BE2C (cell line): Measurements from ENCODE around the gene PIP4P1.

Source experiments
- DNase-seq: peaks from one replicate; pipeline ENCODE4 v3.0.0-alpha.2; 2020
- H3K27me3 ChIP-seq: fragments of 250-450 bp; sonication (Bioruptor Pico); 2 replicates; pipeline ENCODE4 v1.5.1; 2020; ENCODE audit warnings: mild to moderate bottlenecking
- H3K36me3 ChIP-seq: fragments of 250-450 bp; sonication (Bioruptor Pico); 2 replicates; pipeline ENCODE4 v1.5.1; 2020; ENCODE audit warnings: mild to moderate bottlenecking
- H3K4me1 ChIP-seq: fragments of 250-450 bp; sonication (Bioruptor Pico); 2 replicates; pipeline ENCODE4 v1.5.1; 2020
- H3K4me3 ChIP-seq: 2 replicates; pipeline ENCODE4 v1.5.1; 2011; ENCODE audit warnings: low read depth, low read length
- H3K9me3 ChIP-seq: fragments of 250-450 bp; sonication (Bioruptor Pico); 2 replicates; pipeline ENCODE4 v1.5.1; 2020
- CTCF ChIP-seq: IDR thresholded peaks from 2 replicates; pipeline ENCODE4 v1.5.1; 2012; ENCODE audit warnings: mild to moderate bottlenecking, low read depth, low read length

PIP4P1 gene

GRCh38 chr14:20499881-20500280 lies 38.6 kb upstream of the PIP4P1 start:
- Histone ChIP-seq H3K4me1 (no peaks in the 10 kb centered on the region), H3K27me3 (peaks cover 5% of the 10 kb centered on the region; the same call in 1 of the 2 replicates), H3K36me3 (no peaks in the 10 kb centered on the region), H3K4me3 (no peak overlapping the region), H3K9me3 (no peaks in the 10 kb centered on the region)
- no peak for TF ChIP-seq CTCF
- no peak for DNase-seq

DNA sequence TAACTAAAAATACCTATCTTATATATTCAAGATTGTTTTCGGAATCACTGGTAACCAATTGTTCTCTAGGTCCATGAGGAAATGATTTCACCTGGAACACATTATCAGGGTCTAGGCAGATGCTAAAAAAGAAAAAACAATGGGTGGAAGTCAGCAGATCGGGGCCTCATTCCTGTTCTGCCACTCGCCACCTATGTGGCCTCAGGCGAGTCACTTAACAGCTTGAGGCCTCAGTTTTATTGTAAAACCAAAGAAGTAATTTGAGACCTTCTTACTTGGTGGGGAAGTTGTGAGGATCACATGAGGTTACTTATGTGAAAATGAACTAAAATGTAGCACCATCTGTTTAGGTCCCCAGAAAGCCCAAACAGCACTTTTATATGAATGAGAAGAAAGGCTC lies 37.9 kb upstream of the PIP4P1 start:
- Histone ChIP-seq H3K27me3 (peaks cover 5% of the 10 kb centered on the region; the same call in 1 of the 2 replicates), H3K9me3 (no peaks in the 10 kb centered on the region), H3K4me1 (no peaks in the 10 kb centered on the region), H3K4me3 (no peak overlapping the region), H3K36me3 (no peaks in the 10 kb centered on the region)
- DNase-seq: no peak
- no peak for TF ChIP-seq CTCF

DNA sequence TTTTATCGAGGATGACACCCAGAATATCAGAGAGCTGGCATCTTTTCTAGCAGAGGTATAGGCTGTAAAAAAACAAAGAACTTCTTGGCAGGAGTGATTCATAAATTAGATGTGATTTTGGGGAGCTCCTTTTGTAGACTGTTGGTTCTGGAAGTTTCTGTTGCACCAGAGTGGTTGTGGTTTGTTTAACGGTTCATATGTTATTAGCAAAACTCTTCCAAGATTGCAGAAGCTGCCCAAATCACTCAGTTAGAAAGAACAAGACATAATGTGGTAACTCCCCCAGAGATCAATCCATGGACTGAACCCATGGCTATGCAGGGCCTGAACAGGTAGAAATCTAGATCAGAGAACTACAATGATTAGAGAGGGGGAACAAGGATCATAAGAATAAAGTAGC lies 37.4 kb upstream of the PIP4P1 start:
- no peak for DNase-seq
- Histone ChIP-seq H3K36me3 (no peaks in the 10 kb centered on the region), H3K9me3 (no peaks in the 10 kb centered on the region), H3K4me1 (no peaks in the 10 kb centered on the region), H3K4me3 (no peak overlapping the region), H3K27me3 (peaks cover 7% of the 10 kb centered on the region)
- TF ChIP-seq CTCF: no peak

DNA sequence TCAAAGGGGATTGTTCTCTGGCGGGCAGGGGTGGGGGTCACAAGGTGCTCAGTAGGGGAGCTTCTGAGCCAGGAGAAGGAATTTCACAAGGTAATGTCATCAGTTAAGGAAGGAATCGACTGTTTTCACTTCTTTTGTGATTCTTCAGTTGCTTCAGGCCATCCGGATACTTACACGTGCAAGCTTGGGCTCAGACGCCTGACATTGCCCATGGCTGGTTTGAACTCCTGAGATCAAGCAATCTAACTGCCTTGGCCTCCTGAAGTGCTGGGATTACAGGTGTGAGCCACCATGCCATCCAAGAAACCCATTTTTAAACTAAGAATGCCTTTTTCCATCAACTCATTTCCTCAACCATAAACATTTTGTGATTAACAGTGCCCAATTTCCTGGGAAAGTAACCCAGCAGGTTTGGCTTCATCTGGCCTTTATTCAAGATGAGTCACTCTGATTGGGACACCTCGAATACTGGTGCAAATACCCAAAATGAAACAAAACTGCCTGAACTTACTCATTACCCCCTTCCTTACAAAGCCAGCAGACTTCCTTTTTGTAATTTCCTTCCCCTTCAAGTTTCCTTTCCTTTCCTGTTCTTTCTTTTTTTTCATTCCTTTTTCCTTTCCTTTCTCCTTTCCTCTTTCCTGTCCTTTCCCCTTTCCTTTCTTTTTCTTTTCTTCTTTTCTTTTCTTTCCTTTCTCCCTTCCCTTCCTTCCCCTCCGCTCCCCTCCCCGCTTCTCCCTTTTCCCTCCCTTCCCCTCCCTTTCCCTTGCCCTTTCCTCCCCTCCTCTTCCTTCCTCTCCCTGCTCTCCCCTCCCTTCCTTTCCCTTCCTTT lies 33.9 kb upstream of the PIP4P1 start:
- H3K27me3 ChIP-seq: peaks cover 5% of the 10 kb centered on the region
- no peaks in the 10 kb centered on the region for H3K9me3 ChIP-seq
- no peak for DNase-seq
- no peaks in the 10 kb centered on the region for H3K4me1 ChIP-seq
- TF ChIP-seq CTCF: no peak
- no peak overlapping the region for H3K4me3 ChIP-seq
- no peaks in the 10 kb centered on the region for H3K36me3 ChIP-seq

- no peak for TF ChIP-seq CTCF
- Histone ChIP-seq H3K4me1 (no peaks in the 10 kb centered on the region), H3K4me3 (no peak overlapping the region)
These were observed 32.4 kb upstream of the PIP4P1 start for GRCh38 chr14:20493634-20494033.

GRCh38 chr14:20492486-20492885 lies 31.3 kb upstream of the PIP4P1 start:
- no peak for DNase-seq
- Histone ChIP-seq H3K27me3 (peaks cover 5% of the 10 kb centered on the region), H3K4me3 (no peak overlapping the region), H3K4me1 (no peaks in the 10 kb centered on the region), H3K9me3 (no peaks in the 10 kb centered on the region), H3K36me3 (no peaks in the 10 kb centered on the region)
- no peak for TF ChIP-seq CTCF

More at GRCh38 chr14:20493634-20494033, 32.4 kb upstream of the PIP4P1 start:
- no peak for DNase-seq
- no peaks in the 10 kb centered on the region for H3K36me3 ChIP-seq
- peaks cover 5% of the 10 kb centered on the region for H3K27me3 ChIP-seq
- no peaks in the 10 kb centered on the region for H3K9me3 ChIP-seq
